A673 (cell line): ENCODE results near the gene DNASE2B. TPM values are rescaled to one million over a fixed set of nuclear protein-coding genes. Genes with fewer than 3 reads are reported as not detected.

Experiments used
- BruUV-seq: library from RNA; stranded (reverse); fragments of 400-500 nt; replicated peaks from 2 replicates; lab custom pipeline; 2021; lab: Mats Ljungman, UMichigan
- CTCF ChIA-PET: fragments of 300-600 bp; sonication (Branson Sonifier 250); formaldehyde crosslinking; loops from one replicate; lab custom pipeline; 2022; ENCODE audit warnings: antibody characterized with exemption; lab: Charles Lee
- POLR2A ChIA-PET: fragments of 300-600 bp; sonication (Branson Sonifier 250); formaldehyde crosslinking; loops from one replicate; lab custom pipeline; 2022; ENCODE audit warnings: antibody characterized with exemption; ENCODE audit not compliant: low non-redundant PET; lab: Charles Lee
- DNase-seq: peaks from one replicate; pipeline ENCODE4 v3.0.0-alpha.2; 2015; ENCODE audit warnings: low spot score
- H3K27ac ChIP-seq: fragments of 200-600 bp; sonication (generic); 2 replicates; pipeline ENCODE4 v1.5.1; 2016; ENCODE audit warnings: mixed run types, low read depth, mild to moderate bottlenecking, mixed read lengths, antibody characterized with exemption, low read length; ENCODE audit not compliant: poor library complexity, severe bottlenecking
- H3K27me3 ChIP-seq: fragments of 200-600 bp; sonication (generic); replicated peaks from 2 replicates; pipeline ENCODE4 v1.6.1; 2017; ENCODE audit warnings: mixed run types, low read depth, mild to moderate bottlenecking, mixed read lengths, antibody characterized with exemption, low read length; ENCODE audit not compliant: insufficient read depth, poor library complexity
- H3K36me3 ChIP-seq: fragments of 200-600 bp; sonication (generic); 2 replicates; pipeline ENCODE4 v1.6.1; 2016; ENCODE audit warnings: mixed run types, mild to moderate bottlenecking, mixed read lengths, antibody characterized with exemption, low read length; ENCODE audit not compliant: insufficient read depth, poor library complexity, severe bottlenecking
- H3K4me1 ChIP-seq: fragments of 200-600 bp; sonication (generic); 2 replicates; pipeline ENCODE4 v1.6.1; 2017; ENCODE audit warnings: mixed run types, mild to moderate bottlenecking, mixed read lengths, antibody characterized with exemption, low read length; ENCODE audit not compliant: insufficient read depth, poor library complexity, severe bottlenecking
- H3K4me3 ChIP-seq: fragments of 200-600 bp; sonication (generic); 2 replicates; pipeline ENCODE4 v1.5.1; 2016; ENCODE audit warnings: low read depth, mixed run types, mild to moderate bottlenecking, mixed read lengths, low read length; ENCODE audit not compliant: poor library complexity, severe bottlenecking
- H3K9me3 ChIP-seq: fragments of 200-600 bp; sonication (generic); 2 replicates; pipeline ENCODE4 v1.6.1; 2016; ENCODE audit warnings: mixed run types, low read depth, mild to moderate bottlenecking, mixed read lengths, antibody characterized with exemption, low read length; ENCODE audit not compliant: poor library complexity, severe bottlenecking
- EZH2 ChIP-seq: fragments of 200-600 bp; sonication (generic); IDR thresholded peaks from 2 replicates; pipeline ENCODE4 v1.6.1; 2017; ENCODE audit warnings: borderline replicate concordance, low read depth, mild to moderate bottlenecking, mixed read lengths, antibody characterized with exemption, low read length; ENCODE audit not compliant: poor library complexity, severe bottlenecking
- intact Hi-C: fragments of 100-400 bp; cut with micrococcal nuclease; formaldehyde crosslinking; loops from one replicate; pipeline ENCODE4 v1.10.0; 2022; ENCODE audit not compliant: unreplicated experiment
- total RNA-seq: library from RNA; stranded (reverse); gene quantifications from 2 replicates; pipeline ENCODE4 v1.2.3, GENCODE V29; 2021
- TF ChIP-seq, protein P1 (sequence below): fragments of 300-800, 200-600 bp; sonication (generic); conservative IDR thresholded peaks from 2 replicates; pipeline ENCODE4 v1.5.1; 2017; ENCODE audit warnings: low read depth, mild to moderate bottlenecking, antibody characterized with exemption, low read length, moderate library complexity, mixed read lengths

DNASE2B gene
- total RNA-seq, 1 experiment from 2014 or later, result not detected

DNA sequence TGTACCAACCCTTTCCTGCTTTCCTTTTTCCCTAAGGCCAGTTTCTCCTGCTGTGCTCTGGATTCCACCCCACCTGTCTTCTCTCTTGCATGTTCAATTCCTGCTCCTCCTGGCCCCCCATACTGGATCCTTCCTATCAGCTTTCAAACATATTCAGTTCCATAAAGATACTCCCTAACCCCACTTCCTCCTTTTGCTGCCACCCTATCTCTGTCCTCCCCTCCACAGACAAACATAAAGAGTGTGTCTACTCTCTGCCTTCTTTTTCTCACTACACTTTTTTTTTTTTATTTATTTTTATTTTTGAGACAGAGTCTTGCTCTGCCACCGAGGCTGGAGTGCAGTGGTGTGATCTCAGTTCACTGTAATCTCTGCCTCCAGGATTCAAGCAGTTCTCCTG, 63.8 kb downstream of the DNASE2B start:
- peaks cover 36% of the 10 kb centered on the region for H3K27me3 ChIP-seq
- no peak for DNase-seq
- CTCF ChIA-PET, result no interaction called here
- H3K36me3 ChIP-seq, result no peaks in the 10 kb centered on the region
- no peaks in the 10 kb centered on the region for H3K4me1 ChIP-seq
- intact Hi-C loops, result no loop called here
- POLR2A ChIA-PET, result no interaction called here
- BruUV-seq, result no TSS peak
- TF ChIP-seq, protein P1, sequence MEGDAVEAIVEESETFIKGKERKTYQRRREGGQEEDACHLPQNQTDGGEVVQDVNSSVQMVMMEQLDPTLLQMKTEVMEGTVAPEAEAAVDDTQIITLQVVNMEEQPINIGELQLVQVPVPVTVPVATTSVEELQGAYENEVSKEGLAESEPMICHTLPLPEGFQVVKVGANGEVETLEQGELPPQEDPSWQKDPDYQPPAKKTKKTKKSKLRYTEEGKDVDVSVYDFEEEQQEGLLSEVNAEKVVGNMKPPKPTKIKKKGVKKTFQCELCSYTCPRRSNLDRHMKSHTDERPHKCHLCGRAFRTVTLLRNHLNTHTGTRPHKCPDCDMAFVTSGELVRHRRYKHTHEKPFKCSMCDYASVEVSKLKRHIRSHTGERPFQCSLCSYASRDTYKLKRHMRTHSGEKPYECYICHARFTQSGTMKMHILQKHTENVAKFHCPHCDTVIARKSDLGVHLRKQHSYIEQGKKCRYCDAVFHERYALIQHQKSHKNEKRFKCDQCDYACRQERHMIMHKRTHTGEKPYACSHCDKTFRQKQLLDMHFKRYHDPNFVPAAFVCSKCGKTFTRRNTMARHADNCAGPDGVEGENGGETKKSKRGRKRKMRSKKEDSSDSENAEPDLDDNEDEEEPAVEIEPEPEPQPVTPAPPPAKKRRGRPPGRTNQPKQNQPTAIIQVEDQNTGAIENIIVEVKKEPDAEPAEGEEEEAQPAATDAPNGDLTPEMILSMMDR, result no peak
- TF ChIP-seq EZH2, result no peak
- H3K27ac ChIP-seq, result no peak overlapping the region
- H3K4me3 ChIP-seq, result no peak overlapping the region
- no peaks in the 10 kb centered on the region for H3K9me3 ChIP-seq

Other genes with a start within 250 kb of the DNASE2B start
- gene SAMD13, start 96.8 kb upstream of the DNASE2B start, total RNA-seq, result 1.2 and 1.6 TPM in 2 replicates
- 53.4 and 56.7 TPM in 2 replicates for gene RPF1, start 80.8 kb downstream of the DNASE2B start, total RNA-seq
- gene SPATA1, start 107.9 kb downstream of the DNASE2B start, total RNA-seq, result 0.95 and 1.3 TPM in 2 replicates
- 114 and 119 TPM in 2 replicates for gene GNG5, start 108.1 kb downstream of the DNASE2B start, total RNA-seq
- 10.0 and 13.2 TPM in 2 replicates for gene CTBS, start 176.0 kb downstream of the DNASE2B start, total RNA-seq